H54 (cell line): ENCODE results near the gene TEX54.
"Not testable (repeated sequence)": the region's sequence is repeated elsewhere in the genome, so short reads cannot be mapped to it uniquely, and the experiment has no call there.

Experiments
- DNase-seq: peaks from one replicate; pipeline ENCODE4 v3.0.0; 2011; ENCODE audit warnings: low spot score, mixed read lengths; ENCODE audit not compliant: insufficient read length
- FAIRE-seq: peaks from 3 replicates; lab custom pipeline; 2011; peaks lifted over from hg19 to GRCh38; lab: Jason Lieb, UNC
- POLR2A ChIP-seq: IDR thresholded peaks from 2 replicates; pipeline ENCODE4 v1.6.1; 2011; ENCODE audit warnings: low read depth, mild to moderate bottlenecking, low read length

TEX54 gene

GRCh38 chr11:62860835-62861563, 28.4 kb upstream of the TEX54 start:
- FAIRE-seq (no peak), DNase-seq (no peak)
- no peak for TF ChIP-seq POLR2A

GRCh38 chr11:62859281-62859703, 26.7 kb upstream of the TEX54 start:
- DNase-seq, FAIRE-seq: not testable (repeated sequence)

- TF ChIP-seq POLR2A = no peak
- no peak for DNase-seq
- FAIRE-seq = no peak
Observed at GRCh38 chr11:62858201-62858600, 25.6 kb upstream of the TEX54 start.

- TF ChIP-seq POLR2A = no peak
- FAIRE-seq (no peak), DNase-seq (no peak)
Observed at GRCh38 chr11:62857541-62857982, 24.9 kb upstream of the TEX54 start.

GRCh38 chr11:62856333-62856895, 23.8 kb upstream of the TEX54 start:
- DNase-seq (no peak), FAIRE-seq (no peak)
- no peak for TF ChIP-seq POLR2A

GRCh38 chr11:62855571-62856332, 23.1 kb upstream of the TEX54 start:
- no peak for FAIRE-seq
- peak; percentile 75 for TF ChIP-seq POLR2A
- peak; percentile 89 for DNase-seq

GRCh38 chr11:62854825-62855570, 22.4 kb upstream of the TEX54 start:
- no peak for FAIRE-seq
- TF ChIP-seq POLR2A = no peak
- DNase-seq = no peak

GRCh38 chr11:62854013-62854824, 21.6 kb upstream of the TEX54 start:
- no peak for DNase-seq
- TF ChIP-seq POLR2A = no peak
- FAIRE-seq = no peak

- DNase-seq = no peak
- FAIRE-seq = no peak
- TF ChIP-seq POLR2A = no peak
Observed at GRCh38 chr11:62853279-62853965, 20.8 kb upstream of the TEX54 start.

- no peak for TF ChIP-seq POLR2A
- FAIRE-seq (no peak), DNase-seq (no peak)
Observed at GRCh38 chr11:62852523-62853188, 20.0 kb upstream of the TEX54 start.

GRCh38 chr11:62851807-62852522, 19.3 kb upstream of the TEX54 start:
- DNase-seq (no peak), FAIRE-seq (no peak)
- TF ChIP-seq POLR2A = no peak
